ENCODE measurements around the gene NXPH2.

NXPH2 gene

DNA sequence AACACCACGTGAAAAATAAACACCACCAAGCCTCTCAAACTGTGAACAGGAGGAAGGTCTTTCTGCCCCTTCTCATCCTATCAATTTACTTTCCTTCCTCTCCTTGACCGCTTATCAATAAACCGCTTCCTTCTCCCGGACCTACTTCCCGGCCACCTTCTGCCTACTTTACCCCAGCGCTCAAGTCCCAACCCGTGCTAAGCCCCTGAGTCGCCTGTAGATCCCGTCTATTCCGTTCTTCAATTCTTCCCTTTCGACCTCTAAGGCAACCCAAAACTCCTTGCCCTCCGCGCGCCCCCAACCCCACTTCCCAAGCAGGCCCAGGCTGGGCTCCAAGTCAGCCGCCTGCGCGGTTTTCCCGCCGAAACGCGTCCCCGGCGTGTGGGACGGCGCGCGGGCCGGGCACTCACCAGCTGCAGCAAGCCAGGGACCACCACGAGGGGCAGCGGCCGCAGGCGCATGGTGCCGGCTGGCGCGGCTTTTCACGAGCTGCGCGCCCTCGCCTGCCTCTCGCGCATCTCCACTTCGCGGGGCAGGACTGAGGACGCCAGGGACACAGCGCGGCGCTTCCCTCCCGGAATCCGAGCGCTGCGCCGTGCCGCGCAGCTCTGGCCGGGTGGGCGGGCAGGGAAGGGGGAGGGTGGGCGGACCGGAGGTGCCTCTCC, at the start of gene NXPH2:
TSS of gene NXPH2 (minus strand) at position 610 of the 665 bp plus-strand sequence. CDS start at position 461, 149 bp downstream.
- no peak for DNase-seq

- DNase-seq = peak; percentile 21
Observed at GRCh38 chr2:138829326-138829919, 49.2 kb upstream of the NXPH2 start.

DNA sequence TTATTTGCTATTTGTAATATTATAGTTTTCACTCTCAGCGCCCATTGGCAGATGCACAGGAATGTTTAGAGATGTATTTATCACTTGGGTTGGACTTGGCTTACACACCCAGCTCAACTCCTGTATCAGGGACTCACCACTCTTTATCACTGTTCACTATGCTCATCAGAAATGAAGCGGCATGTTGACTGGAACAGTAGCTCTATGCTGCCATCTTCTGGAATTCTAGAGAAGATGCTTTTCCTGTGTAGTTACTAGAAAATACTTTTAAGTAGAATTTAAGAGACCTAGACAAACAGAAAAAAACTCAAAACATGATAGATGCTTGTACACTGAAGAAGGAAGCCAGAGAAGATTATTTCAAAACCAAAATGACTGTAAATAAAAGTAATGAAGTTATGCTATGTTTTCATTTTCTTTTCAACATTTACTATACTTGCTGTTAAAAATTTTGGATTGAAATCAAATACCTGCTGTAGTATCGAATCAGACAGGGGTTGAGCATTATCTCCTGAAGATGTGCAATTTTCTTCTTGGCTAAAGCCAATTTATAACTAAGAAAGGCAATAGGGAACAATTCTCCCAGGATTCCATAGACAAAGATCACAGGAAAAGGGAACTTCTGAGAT, 47.4 kb upstream of the NXPH2 start:
- DNase-seq = peak; percentile 65

GRCh38 chr2:138823666-138824065, 43.5 kb upstream of the NXPH2 start:
- DNase-seq = no peak

DNA sequence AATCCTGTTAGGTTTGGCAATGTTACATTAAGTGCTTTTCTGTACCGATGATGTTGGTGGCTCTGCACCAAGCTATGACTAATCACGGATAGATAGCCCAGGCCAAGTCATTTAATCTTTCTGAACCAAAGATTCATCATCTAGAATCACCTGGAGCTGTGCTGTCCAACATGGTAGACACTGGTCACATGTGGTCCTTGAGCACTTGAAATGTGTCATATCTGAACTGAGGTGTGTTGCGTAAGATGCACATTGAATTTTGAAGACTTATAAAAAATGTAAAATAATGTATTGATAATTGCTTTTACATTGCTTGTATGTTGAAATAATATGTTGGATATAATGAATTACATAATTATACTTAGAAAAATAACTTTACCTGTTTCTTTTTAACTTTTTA, 39.8 kb upstream of the NXPH2 start:
- DNase-seq = no peak

DNA sequence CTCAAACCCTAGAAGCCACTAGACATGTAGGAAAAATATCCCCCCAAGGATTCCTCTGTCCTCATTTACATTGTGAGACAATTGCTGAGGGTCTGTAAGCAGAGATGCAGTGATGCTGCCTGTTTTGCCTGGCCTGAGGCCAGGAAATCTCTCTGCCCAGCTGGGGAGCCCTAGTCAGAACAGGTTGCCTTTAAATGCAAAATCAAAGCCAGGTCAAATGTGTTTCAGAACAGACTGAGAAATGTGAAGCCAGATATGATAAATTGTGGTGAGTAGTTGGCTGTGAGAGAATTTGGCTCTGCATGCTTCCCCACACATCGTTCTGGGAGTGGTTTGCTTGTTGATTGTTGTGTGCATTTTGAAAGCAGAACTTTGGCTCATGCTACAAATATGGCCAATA, 38.4 kb upstream of the NXPH2 start:
- DNase-seq = no peak

DNA sequence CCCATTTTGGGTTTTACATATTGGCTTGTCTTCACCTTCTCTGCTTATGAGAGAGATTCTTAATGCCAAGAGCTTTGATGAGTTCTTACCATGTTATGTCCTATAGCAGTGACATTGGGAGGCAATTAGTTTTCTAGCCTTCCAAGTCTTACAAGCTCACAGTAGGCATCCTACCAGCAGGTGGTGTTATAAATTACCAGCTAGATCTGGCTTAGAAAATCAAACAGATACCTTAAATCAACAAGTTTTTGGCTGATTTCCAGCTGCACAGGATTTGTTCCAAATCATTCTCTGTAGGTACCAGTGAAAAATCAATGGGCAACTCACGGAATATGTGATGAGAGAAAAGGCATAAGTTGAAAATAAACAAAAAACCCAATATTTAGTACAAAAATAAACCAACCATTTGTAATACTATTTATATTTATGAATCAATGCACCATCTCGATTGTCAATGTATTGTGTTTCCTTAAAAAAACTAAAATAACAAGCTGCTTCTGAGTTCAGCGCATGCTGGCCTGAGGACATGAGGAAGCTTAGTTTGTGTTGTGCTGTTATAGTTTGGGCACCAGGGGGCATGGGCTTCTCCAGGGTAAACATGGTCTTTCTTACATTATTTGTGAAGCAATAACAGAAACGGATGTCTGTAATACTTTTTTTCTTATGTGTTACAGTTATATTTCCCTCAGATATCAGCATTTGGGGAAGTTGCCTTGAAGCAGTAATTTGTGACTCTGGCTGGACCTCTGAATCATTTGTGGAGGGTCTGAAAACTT, 34.1 kb upstream of the NXPH2 start:
- DNase-seq = no peak

DNA sequence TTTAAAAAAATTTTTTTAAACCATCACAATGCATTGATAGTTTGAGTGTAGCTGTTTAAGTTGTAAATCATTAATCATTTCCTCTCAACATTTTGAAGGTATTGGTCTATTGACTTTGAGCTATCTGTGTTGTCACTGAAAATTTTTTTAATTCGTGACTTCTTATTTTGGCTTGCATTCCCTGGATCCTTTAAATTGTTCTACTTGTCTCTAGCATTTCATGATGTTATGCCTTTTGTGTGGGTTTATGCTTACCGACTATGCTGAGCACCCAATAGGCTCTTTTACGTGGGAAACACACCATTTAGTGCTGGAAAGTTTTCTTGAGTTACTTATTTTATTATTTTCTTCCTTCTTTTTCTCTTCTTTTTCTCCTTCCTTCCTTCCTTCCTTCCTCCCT, 31.2 kb upstream of the NXPH2 start:
- DNase-seq = no peak

GRCh38 chr2:138794724-138795123, 14.5 kb upstream of the NXPH2 start:
- no peak for DNase-seq

- peak; percentile 30 for DNase-seq
Observed at GRCh38 chr2:138787053-138787666, 7.0 kb upstream of the NXPH2 start.

GRCh38 chr2:138782383-138782782, 2.2 kb upstream of the NXPH2 start:
- no peak for DNase-seq

DNA sequence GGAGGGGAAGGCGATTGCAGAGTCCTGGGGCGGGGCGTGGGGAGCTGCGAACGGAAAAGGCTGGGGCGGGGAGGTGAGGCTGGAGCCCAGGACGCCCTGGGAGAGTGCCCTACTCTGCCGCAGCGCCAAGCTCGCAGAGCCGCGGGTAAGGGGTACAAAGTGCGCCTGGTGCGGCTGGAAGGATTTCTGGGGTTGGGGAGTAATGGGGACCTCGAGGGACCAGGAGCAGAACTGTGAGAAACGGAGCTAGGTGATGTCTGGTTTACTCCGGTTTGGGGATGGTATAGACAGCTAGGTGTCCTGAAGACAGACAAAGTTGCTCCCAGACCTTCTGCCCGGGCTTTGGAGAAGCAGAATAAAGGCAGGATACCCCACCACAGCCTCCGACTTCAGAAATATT, 718 bp upstream of the NXPH2 start:
- no peak for DNase-seq

DNA sequence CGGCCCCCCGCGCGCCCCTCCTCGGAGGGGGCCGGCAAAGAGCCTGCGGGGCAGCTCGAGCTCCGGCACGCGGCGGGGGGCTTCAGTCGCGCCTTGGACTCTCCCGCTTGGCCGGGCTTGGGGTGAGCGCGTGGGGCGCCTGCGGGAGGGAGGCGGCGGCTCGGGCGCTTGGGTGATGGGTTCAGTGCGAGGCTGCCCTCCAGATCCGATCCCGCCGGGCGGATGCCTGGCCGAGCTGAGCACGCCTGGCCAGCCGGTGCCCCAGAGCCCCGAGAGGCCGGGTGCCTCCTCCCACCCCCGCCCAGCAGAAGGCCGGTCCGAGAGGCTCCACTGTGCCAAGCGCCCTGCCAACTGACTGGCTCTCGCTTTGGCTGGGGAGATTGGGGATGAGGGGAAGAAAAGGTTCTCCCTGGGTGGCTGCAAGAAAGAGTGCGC, 273 bp upstream of the NXPH2 start:
- DNase-seq = no peak

- DNase-seq = no peak
Observed at GRCh38 chr2:138779406-138779780, 797 bp downstream of the NXPH2 start.

DNA sequence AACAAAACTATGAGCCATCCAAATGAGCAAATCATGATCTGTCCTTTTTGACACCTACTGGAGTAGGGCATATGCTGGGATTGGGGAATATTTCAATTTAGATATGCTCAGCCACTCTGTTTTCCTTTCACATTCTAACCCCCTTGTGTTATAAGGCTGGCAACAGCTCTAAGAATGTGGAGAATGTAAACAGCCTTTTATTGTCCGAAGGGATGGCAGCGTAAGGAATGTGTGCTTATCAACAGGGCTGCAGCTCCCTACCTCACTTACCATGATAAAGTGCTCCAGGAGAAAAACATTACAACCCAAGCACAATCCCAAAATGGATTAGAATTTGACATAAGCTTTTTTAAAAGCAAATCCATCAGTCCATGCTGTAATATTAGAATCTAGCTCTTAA, 2.2 kb downstream of the NXPH2 start:
- peak; percentile 10 for DNase-seq

- DNase-seq = no peak
Observed at GRCh38 chr2:138775736-138776135, 4.5 kb downstream of the NXPH2 start.

DNA sequence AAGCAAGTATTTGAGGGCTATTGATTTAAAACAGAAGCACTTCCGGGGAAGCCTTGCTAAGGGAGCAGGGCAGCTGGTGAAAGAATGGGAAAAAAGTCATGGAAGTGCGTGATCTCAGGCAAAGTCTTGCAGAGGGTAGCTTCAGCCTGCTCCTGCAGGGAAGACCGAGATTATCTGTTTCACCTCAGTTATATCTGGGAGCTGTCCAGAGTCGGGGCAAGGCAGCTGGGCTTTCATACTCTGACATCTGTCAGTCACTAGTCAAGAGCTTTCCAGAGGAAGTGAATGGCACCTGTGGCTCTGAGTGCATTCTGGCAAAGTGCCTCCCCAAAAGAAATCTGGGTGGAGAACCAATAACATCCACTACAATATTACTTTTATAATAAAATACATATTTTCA, 8.7 kb downstream of the NXPH2 start:
- no peak for DNase-seq

DNA sequence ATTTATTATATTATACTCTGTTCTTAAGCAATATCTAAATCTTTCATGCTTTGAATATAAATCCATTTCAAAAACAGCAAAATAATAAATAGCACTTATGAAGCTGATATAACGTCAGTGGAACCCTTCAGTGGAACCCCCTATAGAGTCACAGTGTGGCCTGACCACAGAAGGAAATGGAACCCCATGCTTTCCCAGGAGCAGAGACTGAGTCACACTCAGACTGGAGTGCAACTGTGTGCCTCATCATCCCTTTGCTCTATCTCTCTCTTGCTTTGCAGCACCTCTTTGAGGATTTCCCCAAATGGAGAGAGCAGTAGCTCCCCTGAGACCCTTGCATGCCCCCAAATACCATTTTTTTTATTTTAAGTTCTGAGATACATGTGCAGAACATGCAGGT, 13.1 kb downstream of the NXPH2 start:
- DNase-seq = no peak

- no peak for DNase-seq
Observed at GRCh38 chr2:138766464-138766863, 13.7 kb downstream of the NXPH2 start.

DNA sequence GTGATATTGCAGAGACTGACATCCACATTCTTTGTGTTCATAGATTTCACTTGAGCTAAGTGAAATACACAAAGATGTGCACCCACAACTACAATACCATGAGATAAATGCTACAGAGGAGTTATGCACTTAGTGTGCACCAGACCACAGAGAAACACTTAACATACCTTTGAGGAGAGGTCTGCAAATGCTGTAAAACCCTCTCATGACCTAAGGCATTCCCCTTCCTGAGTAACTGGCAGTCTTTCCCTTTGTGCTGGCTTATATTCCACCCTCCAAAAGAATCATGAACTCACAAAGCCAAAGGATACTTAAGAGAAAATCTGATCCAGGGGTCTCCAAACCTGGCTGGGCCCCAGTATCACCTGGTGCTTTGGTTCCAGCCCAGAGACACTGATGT, 16.2 kb downstream of the NXPH2 start:
- no peak for DNase-seq

DNA sequence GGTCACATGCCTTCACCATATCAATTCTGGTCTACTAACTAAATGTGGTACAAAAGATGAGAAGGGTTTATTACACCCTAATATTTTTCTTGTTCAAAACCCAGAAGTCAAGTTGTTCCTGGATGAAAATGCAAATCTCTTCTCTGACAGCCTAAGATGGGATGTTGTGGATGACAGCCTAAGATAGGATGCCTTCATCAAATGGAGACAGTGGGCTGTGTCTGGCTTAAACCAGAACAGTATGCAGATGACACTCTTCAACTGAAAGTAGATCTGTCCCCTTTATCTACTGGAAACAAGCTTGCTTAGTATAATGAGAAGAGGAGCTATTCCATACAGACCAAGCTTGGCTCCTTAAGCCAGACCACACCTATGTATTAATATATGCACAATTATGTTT, 17.7 kb downstream of the NXPH2 start:
- no peak for DNase-seq

- no peak for DNase-seq
Observed at GRCh38 chr2:138760676-138761075, 19.5 kb downstream of the NXPH2 start.

GRCh38 chr2:138757384-138757783, 22.8 kb downstream of the NXPH2 start:
- DNase-seq = no peak

Data from NCI-H526 treated with DMSO at 0.1 percent for 48 hours (cell line).